H1 (cell line): ENCODE results near the gene CAMSAP1. TPM values are rescaled to one million over a fixed set of nuclear protein-coding genes. Genes with fewer than 3 reads are reported as not detected.

Experiments used
- polyA plus RNA-seq, 7 experiments: library from polyadenylated mRNA; depleted of rRNA in 3 of 7; stranded (reverse) in 5 of 7; unstranded in 2 of 7; fragments of >200 nt in 5 of 7; fragments of 200-250 nt in 2 of 7; gene quantifications; 1 replicate in 5 of 7; 2 replicates in 1 of 7; 4 replicates in 1 of 7; pipeline versions ENCODE4 v1.2.1 to v1.2.3, GENCODE V29; 2011 to 2013; ENCODE audit warnings: missing spikeins in 2 of 7, mixed read lengths in 2 of 7
- total RNA-seq: library from RNA; stranded (reverse); fragmentation: NEBNext Ultra II Directional; extraction: Animal tissue kit (Norgen Biotek cat#: 25700); gene quantifications from 2 replicates; pipeline ENCODE4 v1.2.1, GENCODE V29; 2021
- TF ChIP-seq, protein P1 (sequence below): IDR thresholded peaks from 2 replicates; pipeline ENCODE4 v1.6.1; 2011; ENCODE audit warnings: low read depth, mild to moderate bottlenecking, low read length; ENCODE audit not compliant: insufficient read depth

The CAMSAP1 gene
- total and polyA plus RNA-seq, 2 of the 8 experiments (the other 6 are each of a cell fraction or from before 2014, with no cell fraction given): 13.4 to 44.0 TPM

DNA sequence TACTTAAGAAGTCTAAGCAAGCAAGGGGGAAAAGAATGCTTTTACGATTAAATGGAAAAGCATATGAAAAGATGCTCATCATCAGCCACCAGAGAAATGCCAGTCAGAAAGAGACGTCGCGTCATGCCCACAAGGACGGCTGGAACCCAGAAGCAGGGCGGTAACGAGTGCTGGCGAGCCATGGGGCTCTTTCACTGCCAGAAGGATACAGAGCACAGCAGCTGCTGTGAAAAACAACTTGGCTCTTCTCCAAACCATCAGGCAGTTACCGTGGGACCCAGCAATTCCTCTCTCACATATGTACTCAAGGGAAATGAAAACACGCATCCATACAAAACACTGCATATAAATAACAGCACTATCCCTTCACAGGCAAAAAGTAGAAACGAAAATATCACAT, 95.5 kb downstream of the CAMSAP1 start (continued):
- TF ChIP-seq, protein P1, sequence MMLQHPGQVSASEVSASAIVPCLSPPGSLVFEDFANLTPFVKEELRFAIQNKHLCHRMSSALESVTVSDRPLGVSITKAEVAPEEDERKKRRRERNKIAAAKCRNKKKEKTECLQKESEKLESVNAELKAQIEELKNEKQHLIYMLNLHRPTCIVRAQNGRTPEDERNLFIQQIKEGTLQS: no peak
